H9 (cell line): ENCODE results near the gene APOBEC3B. TPM values are rescaled to one million over a fixed set of nuclear protein-coding genes. Genes with fewer than 3 reads are reported as not detected.

ENCODE experiments used
- DNase-seq: peaks from one replicate; pipeline ENCODE4 v3.0.0-alpha.2; 2017
- H2AFZ ChIP-seq: one replicate; pipeline ENCODE4 v1.6.1; 2013; ENCODE audit warnings: mild to moderate bottlenecking, low read length, control low read depth, moderate library complexity
- H2AK5ac ChIP-seq: 2 replicates; pipeline ENCODE4 v1.6.1; 2013; ENCODE audit warnings: low read length, control low read depth, mixed read lengths; ENCODE audit not compliant: insufficient read length
- H2BK120ac ChIP-seq: one replicate; pipeline ENCODE4 v1.6.1; 2013; ENCODE audit warnings: low read depth, mild to moderate bottlenecking, low read length, control low read depth, inconsistent platforms; ENCODE audit not compliant: poor library complexity, severe bottlenecking
- H2BK12ac ChIP-seq: 2 replicates; pipeline ENCODE4 v1.6.1; 2013; ENCODE audit warnings: low read length, control low read depth, mixed read lengths, low read depth; ENCODE audit not compliant: insufficient read length
- H2BK15ac ChIP-seq: 2 replicates; pipeline ENCODE4 v1.6.1; 2013; ENCODE audit warnings: low read depth, low read length, control low read depth
- H2BK20ac ChIP-seq: one replicate; pipeline ENCODE4 v1.6.1; 2013; ENCODE audit warnings: low read depth, mild to moderate bottlenecking, low read length, control low read depth, inconsistent platforms; ENCODE audit not compliant: poor library complexity, severe bottlenecking
- H2BK5ac ChIP-seq: 2 replicates; pipeline ENCODE4 v1.6.1; 2013; ENCODE audit warnings: low read length, control low read depth, mixed read lengths; ENCODE audit not compliant: insufficient read length
- H3K14ac ChIP-seq: 2 replicates; pipeline ENCODE4 v1.6.1; 2013; ENCODE audit warnings: low read length, control low read depth; ENCODE audit not compliant: insufficient read depth
- H3K18ac ChIP-seq: 2 replicates; pipeline ENCODE4 v1.6.1; 2013; ENCODE audit warnings: low read depth, mild to moderate bottlenecking, mixed read lengths, low read length, control low read depth; ENCODE audit not compliant: insufficient read length
- H3K23ac ChIP-seq: 2 replicates; pipeline ENCODE4 v1.6.1; 2013; ENCODE audit warnings: low read length, control low read depth, mixed read lengths, low read depth; ENCODE audit not compliant: insufficient read length
- H3K23me2 ChIP-seq: 2 replicates; pipeline ENCODE4 v1.6.1; 2013; ENCODE audit warnings: low read depth, mild to moderate bottlenecking, mixed read lengths, low read length, control low read depth; ENCODE audit not compliant: insufficient read length, poor library complexity, severe bottlenecking
- H3K27ac ChIP-seq: 2 replicates; pipeline ENCODE4 v1.5.1; 2013; ENCODE audit warnings: low read length, control low read depth, mixed read lengths, low read depth; ENCODE audit not compliant: insufficient read length
- H3K27me3 ChIP-seq: 2 replicates; pipeline ENCODE4 v1.6.1; 2013; ENCODE audit warnings: low read length, control low read depth, inconsistent platforms; ENCODE audit not compliant: insufficient read depth
- H3K4ac ChIP-seq: 2 replicates; pipeline ENCODE4 v1.6.1; 2013; ENCODE audit warnings: low read depth, mild to moderate bottlenecking, control low read depth, inconsistent platforms, low read length, moderate library complexity
- H3K4me1 ChIP-seq: 2 replicates; pipeline ENCODE4 v1.6.1; 2013; ENCODE audit warnings: low read length, control low read depth, inconsistent platforms; ENCODE audit not compliant: insufficient read depth
- H3K4me2 ChIP-seq: 2 replicates; pipeline ENCODE4 v1.6.1; 2013; ENCODE audit warnings: low read length, control low read depth, mixed read lengths; ENCODE audit not compliant: insufficient read length, insufficient read depth
- H3K56ac ChIP-seq: 2 replicates; pipeline ENCODE4 v1.6.1; 2013; ENCODE audit warnings: low read depth, mild to moderate bottlenecking, mixed read lengths, low read length, control low read depth; ENCODE audit not compliant: insufficient read length
- H3K79me1 ChIP-seq: 2 replicates; pipeline ENCODE4 v1.6.1; 2013; ENCODE audit warnings: low read depth, mild to moderate bottlenecking, moderate library complexity, low read length, control low read depth, inconsistent platforms; ENCODE audit not compliant: insufficient read depth, poor library complexity, severe bottlenecking
- H3K79me2 ChIP-seq: 2 replicates; pipeline ENCODE4 v1.6.1; 2013; ENCODE audit warnings: low read length, control low read depth, inconsistent platforms; ENCODE audit not compliant: insufficient read depth
- H3K9ac ChIP-seq: 2 replicates; pipeline ENCODE4 v1.6.1; 2013; ENCODE audit warnings: low read length, control low read depth, mixed read lengths; ENCODE audit not compliant: insufficient read length; ENCODE audit errors: extremely low read depth
- H3K9me3 ChIP-seq: one replicate; pipeline ENCODE4 v1.6.1; 2013; ENCODE audit warnings: low read depth, low read length, inconsistent platforms; ENCODE audit not compliant: control insufficient read depth
- H3T11ph ChIP-seq: one replicate; pipeline ENCODE4 v1.6.1; 2013; ENCODE audit warnings: mild to moderate bottlenecking, low read length, control low read depth, inconsistent platforms
- H4K20me1 ChIP-seq: one replicate; pipeline ENCODE4 v1.6.1; 2013; ENCODE audit not compliant: control insufficient read depth, insufficient read length, insufficient read depth
- H4K5ac ChIP-seq: 2 replicates; pipeline ENCODE4 v1.6.1; 2013; ENCODE audit warnings: low read depth, mild to moderate bottlenecking, mixed read lengths, low read length, control low read depth; ENCODE audit not compliant: insufficient read length
- H4K8ac ChIP-seq: replicated peaks from 2 replicates; pipeline ENCODE4 v1.6.1; 2013; ENCODE audit warnings: low read length, control low read depth, mixed read lengths, low read depth; ENCODE audit not compliant: insufficient read length
- H4K91ac ChIP-seq: 2 replicates; pipeline ENCODE4 v1.6.1; 2013; ENCODE audit warnings: low read depth, mild to moderate bottlenecking, moderate library complexity, mixed read lengths, low read length, control low read depth; ENCODE audit not compliant: insufficient read length
- H3K27ac Mint-ChIP-seq, 3 experiments: 2 replicates in 2 of 3; 3 replicates in 1 of 3; pipeline ENCODE4 v1.8.0; 2020 to 2021; ENCODE audit warnings: mixed read lengths in 3 of 3, mild to moderate bottlenecking in 1 of 3, moderate library complexity in 1 of 3
- H3K27me3 Mint-ChIP-seq: 2 replicates; pipeline ENCODE4 v1.8.0; 2021; ENCODE audit warnings: low read depth, mild to moderate bottlenecking, moderate library complexity, mixed read lengths
- H3K36me3 Mint-ChIP-seq, 3 experiments: 2 replicates in 2 of 3; 3 replicates in 1 of 3; pipeline ENCODE4 v1.8.0; 2020 to 2021; ENCODE audit warnings: low read depth in 3 of 3, mixed read lengths in 3 of 3; ENCODE audit not compliant: insufficient read depth in 1 of 3
- H3K4me1 Mint-ChIP-seq, 2 experiments: 2 replicates each; pipeline ENCODE4 v1.8.0; 2020; ENCODE audit warnings: mixed read lengths in 2 of 2
- H3K4me3 Mint-ChIP-seq, 2 experiments: 2 replicates in 1 of 2; 3 replicates in 1 of 2; pipeline ENCODE4 v1.8.0; 2020 to 2021; ENCODE audit warnings: mild to moderate bottlenecking in 2 of 2, mixed read lengths in 2 of 2, moderate library complexity in 1 of 2
- H3K9me3 Mint-ChIP-seq, 2 experiments: 2 replicates in 1 of 2; 3 replicates in 1 of 2; pipeline ENCODE4 v1.8.0; 2020; ENCODE audit warnings: mild to moderate bottlenecking in 2 of 2, mixed read lengths in 2 of 2, moderate library complexity in 1 of 2
- CTCF ChIP-seq: fragments of 200-600 bp; sonication (generic); conservative IDR thresholded peaks from 3 replicates; pipeline ENCODE4 v1.8.0; 2021; ENCODE audit warnings: antibody characterized with exemption, mild to moderate bottlenecking
- WGBS: extraction: QIAGEN DNeasy Blood & Tissue Kit; methylation state at CpG from one replicate; pipeline ENCODE4 v1.1.7; 2013; ENCODE audit warnings: missing lambda C conversion rate, low lambda C conversion rate, mixed read lengths; ENCODE audit not compliant: insufficient read length; ENCODE audit errors: extremely low coverage; 5-methylcytosine and 5-hydroxymethylcytosine counted together
- total RNA-seq: library from RNA; stranded (reverse); gene quantifications from 2 replicates; pipeline ENCODE4 v1.2.1, GENCODE V29; 2021

The APOBEC3B gene
- total RNA-seq, 1 experiment from 2014 or later, result 29.0 TPM

DNA sequence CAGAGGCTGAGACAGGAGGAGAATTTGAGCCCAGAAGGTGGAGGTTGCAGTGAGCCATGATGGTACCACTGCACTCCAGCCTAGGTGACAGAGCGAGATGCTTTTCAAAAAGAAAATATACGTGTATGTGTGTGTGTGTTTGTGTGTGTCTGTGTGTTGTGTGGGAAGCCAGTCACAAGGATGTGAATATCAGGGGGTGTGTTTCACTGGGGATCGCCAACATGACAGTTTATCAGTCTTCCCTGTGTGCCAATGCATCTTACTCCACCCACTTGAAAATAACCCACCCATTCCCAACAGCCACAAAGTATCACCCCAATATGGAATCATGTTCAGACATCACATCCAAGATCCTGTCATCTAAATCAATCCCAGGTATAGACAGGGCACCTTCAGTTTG, 10.4 kb upstream of the APOBEC3B start:
- no peak overlapping the region for H4K91ac ChIP-seq
- H4K5ac ChIP-seq, result no peak overlapping the region
- H2BK5ac ChIP-seq, result no peak overlapping the region
- no peak overlapping the region for H2BK15ac ChIP-seq
- no peak overlapping the region for H3K18ac ChIP-seq
- H2AK5ac ChIP-seq, result no peak overlapping the region
- H2BK12ac ChIP-seq, result no peak overlapping the region
- no peak overlapping the region for H3K9ac ChIP-seq
- no peak overlapping the region for H3T11ph ChIP-seq
- H3K79me1 ChIP-seq, result no peaks in the 10 kb centered on the region
- H3K9me3 Mint-ChIP-seq, result peaks cover 18 to 21% of the 10 kb centered on the region in 2 experiments
- H4K20me1 ChIP-seq, result no peaks in the 10 kb centered on the region
- no CpG with 5 or more reads among the region's 3 CpGs for WGBS
- H3K9me3 ChIP-seq, result no peaks in the 10 kb centered on the region
- H3K14ac ChIP-seq, result no peak overlapping the region
- H4K8ac ChIP-seq, result no peak overlapping the region
- H3K4me1 ChIP-seq, result no peaks in the 10 kb centered on the region
- no peak overlapping the region for H2BK20ac ChIP-seq
- H2AFZ ChIP-seq, result no peak overlapping the region
- H3K56ac ChIP-seq, result no peak overlapping the region
- no peak for TF ChIP-seq CTCF
- no peak overlapping the region for H2BK120ac ChIP-seq
- H3K79me2 ChIP-seq, result no peaks in the 10 kb centered on the region
- H3K36me3 Mint-ChIP-seq, result peaks cover 2 to 8% (median 3%) of the 10 kb centered on the region in 3 experiments; a peak in 6 of 7 replicates
- H3K27ac Mint-ChIP-seq, result no peak overlapping the region; a peak in 1 of 7 replicates
- H3K4me1 Mint-ChIP-seq, result peaks cover 2 to 3% of the 10 kb centered on the region in 2 experiments
- H3K27ac ChIP-seq, result no peak overlapping the region
- no peaks in the 10 kb centered on the region for H3K27me3 ChIP-seq
- H3K4me2 ChIP-seq, result no peak overlapping the region
- H3K23me2 ChIP-seq, result no peaks in the 10 kb centered on the region
- H3K23ac ChIP-seq, result no peak overlapping the region
- H3K4ac ChIP-seq, result no peak overlapping the region
- H3K4me3 Mint-ChIP-seq, result no peak overlapping the region
- DNase-seq, result no peak
- H3K27me3 Mint-ChIP-seq, result peaks cover 30% of the 10 kb centered on the region
